GM12865 (cell line): ENCODE data around the gene IL1RAPL1.

Source experiments
- DNase-seq: peaks from one replicate; pipeline ENCODE4 v3.0.0; 2010; ENCODE audit warnings: low read depth
- H3K4me3 ChIP-seq: 2 replicates; pipeline ENCODE4 v1.5.1; 2011; ENCODE audit warnings: mild to moderate bottlenecking, low read depth, low read length, control low read depth
- TF ChIP-seq, protein P1 (sequence below): IDR thresholded peaks from 2 replicates; pipeline ENCODE4 v1.5.1; 2011; ENCODE audit warnings: low read length, control low read depth, low read depth, inconsistent platforms; ENCODE audit not compliant: insufficient read depth; ENCODE audit errors: missing control alignments

IL1RAPL1 gene

DNA sequence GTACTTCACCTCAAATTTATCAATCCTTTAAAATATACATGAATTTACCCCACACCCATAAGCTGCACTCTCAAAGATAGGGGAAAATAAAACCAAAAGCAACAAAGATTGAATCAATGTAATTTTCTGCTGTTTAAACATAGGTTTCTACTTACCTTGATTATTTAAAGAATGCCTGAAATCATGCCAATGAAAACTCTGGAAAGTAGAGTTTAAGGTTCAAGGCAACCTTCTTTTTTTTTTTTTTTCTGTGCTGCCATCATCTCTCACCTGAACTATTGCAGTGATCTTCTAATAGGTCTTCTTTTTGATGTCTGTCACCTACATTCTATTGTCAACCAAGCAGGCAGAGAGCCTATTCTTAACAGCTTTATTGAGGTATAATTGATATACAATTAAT, 682.1 kb downstream of the IL1RAPL1 start:
- no peak for DNase-seq
- H3K4me3 ChIP-seq: no peak overlapping the region
- TF ChIP-seq, protein P1, sequence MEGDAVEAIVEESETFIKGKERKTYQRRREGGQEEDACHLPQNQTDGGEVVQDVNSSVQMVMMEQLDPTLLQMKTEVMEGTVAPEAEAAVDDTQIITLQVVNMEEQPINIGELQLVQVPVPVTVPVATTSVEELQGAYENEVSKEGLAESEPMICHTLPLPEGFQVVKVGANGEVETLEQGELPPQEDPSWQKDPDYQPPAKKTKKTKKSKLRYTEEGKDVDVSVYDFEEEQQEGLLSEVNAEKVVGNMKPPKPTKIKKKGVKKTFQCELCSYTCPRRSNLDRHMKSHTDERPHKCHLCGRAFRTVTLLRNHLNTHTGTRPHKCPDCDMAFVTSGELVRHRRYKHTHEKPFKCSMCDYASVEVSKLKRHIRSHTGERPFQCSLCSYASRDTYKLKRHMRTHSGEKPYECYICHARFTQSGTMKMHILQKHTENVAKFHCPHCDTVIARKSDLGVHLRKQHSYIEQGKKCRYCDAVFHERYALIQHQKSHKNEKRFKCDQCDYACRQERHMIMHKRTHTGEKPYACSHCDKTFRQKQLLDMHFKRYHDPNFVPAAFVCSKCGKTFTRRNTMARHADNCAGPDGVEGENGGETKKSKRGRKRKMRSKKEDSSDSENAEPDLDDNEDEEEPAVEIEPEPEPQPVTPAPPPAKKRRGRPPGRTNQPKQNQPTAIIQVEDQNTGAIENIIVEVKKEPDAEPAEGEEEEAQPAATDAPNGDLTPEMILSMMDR: no peak

DNA sequence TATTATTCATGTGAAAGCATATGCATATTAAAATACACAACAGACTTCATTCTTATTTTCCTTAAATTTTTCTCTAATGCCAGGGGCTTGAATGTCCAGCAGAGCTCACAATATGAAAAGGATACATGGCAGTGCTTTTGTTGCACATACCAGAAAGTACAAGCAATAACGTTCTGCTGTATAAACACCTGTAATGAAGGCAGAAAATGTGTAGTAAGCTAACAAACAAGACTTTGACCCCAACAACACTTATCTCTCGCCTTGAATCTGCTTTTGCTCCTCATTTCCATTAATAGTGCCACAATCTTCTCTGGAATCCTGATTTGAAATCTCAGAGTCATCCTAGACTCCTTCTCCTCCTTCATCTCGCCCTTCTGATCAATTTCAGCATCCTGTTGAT, 687.3 kb downstream of the IL1RAPL1 start:
- H3K4me3 ChIP-seq: no peak overlapping the region
- TF ChIP-seq, protein P1: no peak
- DNase-seq: no peak

DNA sequence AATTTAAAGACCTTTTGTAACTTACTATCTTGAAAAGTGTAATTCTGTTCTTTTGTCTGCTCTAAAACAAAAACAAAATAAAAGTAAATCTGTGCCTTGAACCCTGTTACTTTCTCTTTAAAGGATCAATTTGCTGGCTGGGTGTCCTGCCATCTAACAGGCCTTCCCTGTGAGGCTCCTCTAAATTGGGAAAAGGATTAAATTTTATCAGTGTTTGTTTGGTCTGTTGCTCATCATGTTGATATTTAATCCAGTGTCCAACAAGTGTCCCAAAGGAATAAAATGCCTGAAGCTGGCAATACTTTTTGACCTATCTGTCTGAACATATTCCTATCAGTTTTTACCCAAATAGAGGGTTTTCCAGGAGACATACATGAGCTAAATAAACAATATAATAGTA, 688.7 kb downstream of the IL1RAPL1 start:
- DNase-seq: no peak
- TF ChIP-seq, protein P1: no peak
- H3K4me3 ChIP-seq: no peak overlapping the region

DNA sequence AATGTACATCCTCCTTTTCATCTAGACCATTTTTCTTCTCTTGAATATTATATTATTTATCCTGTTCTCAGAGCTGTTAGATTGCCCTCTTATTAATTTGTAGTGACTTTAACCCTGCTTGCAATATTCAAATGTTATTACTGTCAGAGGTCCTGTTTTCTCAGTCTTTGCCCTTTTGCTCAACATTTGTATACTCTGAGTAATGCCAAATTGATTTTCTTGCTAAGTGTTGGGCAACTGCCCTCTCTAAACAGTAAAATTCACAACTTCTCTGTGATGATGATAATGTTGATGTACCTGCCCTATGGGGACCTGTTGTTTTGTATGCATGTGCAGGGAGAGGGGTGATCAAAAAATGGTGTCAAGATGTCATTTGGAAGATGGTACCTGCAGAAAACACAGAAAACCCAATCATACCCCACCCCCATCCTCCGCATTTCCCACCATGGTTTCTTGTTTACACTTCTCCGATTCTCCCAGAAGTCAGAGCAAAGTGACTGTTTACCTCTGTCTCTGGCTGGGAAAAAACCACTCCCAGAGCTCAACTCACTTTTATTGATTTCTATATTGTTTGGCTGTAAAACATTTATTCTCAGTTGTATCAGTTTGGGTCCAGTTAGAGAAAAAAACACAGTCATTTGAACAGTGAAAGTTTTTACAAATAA, 694.0 kb downstream of the IL1RAPL1 start:
- DNase-seq: no peak
- TF ChIP-seq, protein P1: no peak
- no peak overlapping the region for H3K4me3 ChIP-seq

DNA sequence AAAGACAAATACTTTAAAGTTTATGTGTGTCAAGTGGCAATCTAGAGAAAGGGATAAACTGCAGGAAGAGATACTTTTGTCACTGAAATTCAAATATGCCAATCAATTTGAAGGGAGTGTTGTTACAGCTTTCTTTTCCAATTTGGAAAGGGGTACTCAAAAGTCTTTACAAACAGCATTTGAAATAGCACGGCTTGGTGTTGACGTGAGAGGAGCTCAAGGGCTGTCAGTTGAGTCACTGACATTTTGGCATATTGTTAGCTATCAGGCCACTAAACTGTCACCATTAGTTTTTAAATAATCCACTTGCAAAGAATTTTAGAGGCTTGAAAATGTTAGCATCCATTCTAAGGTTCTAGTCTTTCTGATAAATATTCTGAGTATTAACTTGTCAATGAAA, 698.4 kb downstream of the IL1RAPL1 start:
- H3K4me3 ChIP-seq: no peak overlapping the region
- TF ChIP-seq, protein P1: no peak
- no peak for DNase-seq

DNA sequence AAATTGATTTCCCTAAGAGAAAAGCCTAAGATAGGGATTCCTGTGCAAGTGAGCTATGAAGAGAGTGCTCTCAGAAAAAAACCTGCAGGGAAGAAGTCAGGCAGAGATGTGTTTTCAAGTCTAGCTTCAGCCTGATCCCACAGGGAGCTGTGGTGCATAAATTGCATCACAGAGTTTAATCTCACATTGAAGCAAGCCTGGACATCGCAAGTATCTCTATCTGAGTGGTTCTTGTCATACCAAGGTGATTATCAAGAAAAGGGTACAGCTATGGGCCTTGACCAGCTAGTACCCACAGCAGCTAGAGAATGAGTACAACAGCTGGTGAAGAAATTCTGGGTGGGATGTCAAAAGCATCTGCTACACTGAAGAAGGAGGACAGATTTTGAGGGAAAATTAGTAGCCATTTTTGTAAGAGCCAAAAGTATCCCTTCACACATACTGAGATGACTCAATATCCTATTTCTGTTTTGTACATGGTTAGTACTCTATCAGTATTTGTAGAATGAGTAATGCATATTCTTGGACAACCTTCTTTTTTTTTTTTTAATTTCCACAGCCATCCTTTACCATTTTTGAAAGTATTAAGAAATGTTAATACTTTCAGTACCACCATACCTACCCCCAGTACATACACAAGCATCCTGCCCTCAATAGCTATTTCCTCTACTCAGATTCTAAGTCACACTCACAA, 708.9 kb downstream of the IL1RAPL1 start:
- no peak overlapping the region for H3K4me3 ChIP-seq
- no peak for DNase-seq
- TF ChIP-seq, protein P1: no peak
